Nephron progenitor cell (in vitro differentiated cells): ENCODE results near the gene GNAZ.

Source experiments
- DNase-seq: peaks from one replicate; pipeline ENCODE4 v3.0.0; 2021
- H3K27ac Mint-ChIP-seq: 2 replicates; pipeline ENCODE4 v1.8.0; 2021; ENCODE audit warnings: mild to moderate bottlenecking, moderate library complexity, mixed read lengths
- H3K27me3 Mint-ChIP-seq: 2 replicates; pipeline ENCODE4 v1.8.0; 2021; ENCODE audit warnings: mild to moderate bottlenecking, low read depth, mixed read lengths; ENCODE audit not compliant: poor library complexity
- H3K36me3 Mint-ChIP-seq: 2 replicates; pipeline ENCODE4 v1.8.0; 2021; ENCODE audit warnings: low read depth, mixed read lengths
- H3K4me1 Mint-ChIP-seq: 2 replicates; pipeline ENCODE4 v1.8.0; 2021; ENCODE audit warnings: mixed read lengths
- H3K4me3 Mint-ChIP-seq: 2 replicates; pipeline ENCODE4 v1.8.0; 2021; ENCODE audit warnings: mild to moderate bottlenecking, moderate library complexity, mixed read lengths
- H3K9me3 Mint-ChIP-seq: 2 replicates; pipeline ENCODE4 v1.8.0; 2021; ENCODE audit warnings: mild to moderate bottlenecking, moderate library complexity, mixed read lengths
- TF ChIP-seq, protein P1 (sequence below): fragments of 200-600 bp; sonication (generic); IDR thresholded peaks from 2 replicates; pipeline ENCODE4 v1.5.0; 2021; ENCODE audit warnings: antibody characterized with exemption

GNAZ gene

DNA sequence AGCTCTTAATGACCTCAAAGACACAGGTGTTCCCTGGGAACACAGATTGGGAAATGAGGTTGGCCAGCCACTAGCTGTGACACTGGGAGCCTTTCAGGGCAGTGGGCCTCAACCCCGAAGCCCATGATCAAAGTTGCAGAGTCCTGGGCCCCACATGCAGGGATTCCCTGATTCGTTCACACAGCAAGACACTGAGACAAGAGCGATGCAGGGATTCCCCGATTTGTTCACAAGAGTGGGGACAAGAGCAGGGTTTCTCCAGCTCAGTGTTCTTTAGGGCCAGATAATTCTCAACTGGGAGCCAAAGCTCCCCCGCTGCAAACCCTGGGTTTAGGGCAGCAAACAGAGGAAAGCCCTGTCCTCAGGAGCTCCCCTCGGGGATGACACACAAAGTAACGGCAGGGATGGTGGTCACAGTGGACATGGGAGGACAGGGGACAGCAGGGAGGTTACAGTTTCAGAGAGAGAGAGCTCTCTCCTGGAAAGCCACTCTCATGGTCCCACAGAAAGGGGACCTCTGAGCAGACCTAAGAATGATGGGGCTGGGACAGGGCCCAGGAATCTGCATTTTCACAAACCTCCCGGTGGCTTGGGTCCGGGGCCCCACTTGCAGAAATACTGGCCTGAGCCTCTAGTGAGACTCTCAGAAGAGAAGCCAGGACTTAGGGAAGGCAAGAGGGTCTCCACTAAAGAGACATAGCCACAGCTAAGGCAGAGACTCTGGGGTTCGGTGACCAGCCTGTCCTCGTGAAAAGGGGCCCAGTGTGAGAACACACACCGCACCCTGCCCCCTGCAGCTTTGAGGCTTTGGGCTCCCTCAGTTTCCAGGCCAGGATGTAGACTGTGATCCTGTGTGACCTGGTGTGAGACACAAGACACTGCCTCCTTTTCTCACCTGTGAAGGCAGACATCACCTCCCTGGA is 7.4 kb upstream of the GNAZ start:
- Mint-ChIP-seq H3K4me1 (no peaks in the 10 kb centered on the region), H3K36me3 (no peaks in the 10 kb centered on the region), H3K27ac (no peak overlapping the region), H3K27me3 (peaks cover 23% of the 10 kb centered on the region), H3K9me3 (no peaks in the 10 kb centered on the region), H3K4me3 (no peak overlapping the region)
- TF ChIP-seq, protein P1, sequence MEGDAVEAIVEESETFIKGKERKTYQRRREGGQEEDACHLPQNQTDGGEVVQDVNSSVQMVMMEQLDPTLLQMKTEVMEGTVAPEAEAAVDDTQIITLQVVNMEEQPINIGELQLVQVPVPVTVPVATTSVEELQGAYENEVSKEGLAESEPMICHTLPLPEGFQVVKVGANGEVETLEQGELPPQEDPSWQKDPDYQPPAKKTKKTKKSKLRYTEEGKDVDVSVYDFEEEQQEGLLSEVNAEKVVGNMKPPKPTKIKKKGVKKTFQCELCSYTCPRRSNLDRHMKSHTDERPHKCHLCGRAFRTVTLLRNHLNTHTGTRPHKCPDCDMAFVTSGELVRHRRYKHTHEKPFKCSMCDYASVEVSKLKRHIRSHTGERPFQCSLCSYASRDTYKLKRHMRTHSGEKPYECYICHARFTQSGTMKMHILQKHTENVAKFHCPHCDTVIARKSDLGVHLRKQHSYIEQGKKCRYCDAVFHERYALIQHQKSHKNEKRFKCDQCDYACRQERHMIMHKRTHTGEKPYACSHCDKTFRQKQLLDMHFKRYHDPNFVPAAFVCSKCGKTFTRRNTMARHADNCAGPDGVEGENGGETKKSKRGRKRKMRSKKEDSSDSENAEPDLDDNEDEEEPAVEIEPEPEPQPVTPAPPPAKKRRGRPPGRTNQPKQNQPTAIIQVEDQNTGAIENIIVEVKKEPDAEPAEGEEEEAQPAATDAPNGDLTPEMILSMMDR: no peak
- no peak for DNase-seq

GRCh38 chr22:23063539-23064380 is 6.6 kb upstream of the GNAZ start:
- TF ChIP-seq, protein P1: no peak
- Mint-ChIP-seq H3K27ac (no peak overlapping the region), H3K4me3 (no peak overlapping the region), H3K36me3 (no peaks in the 10 kb centered on the region), H3K27me3 (peaks cover 24% of the 10 kb centered on the region), H3K4me1 (no peaks in the 10 kb centered on the region), H3K9me3 (no peaks in the 10 kb centered on the region)
- DNase-seq: no peak

- Mint-ChIP-seq H3K4me3 (no peak overlapping the region), H3K27me3 (peaks cover 32% of the 10 kb centered on the region), H3K4me1 (no peaks in the 10 kb centered on the region), H3K27ac (no peak overlapping the region), H3K36me3 (no peaks in the 10 kb centered on the region), H3K9me3 (no peaks in the 10 kb centered on the region)
- DNase-seq: no peak
- TF ChIP-seq, protein P1: no peak
Observed at GRCh38 chr22:23064381-23065068, 5.8 kb upstream of the GNAZ start.

GRCh38 chr22:23065069-23065451 is 5.3 kb upstream of the GNAZ start:
- peaks cover 30% of the 10 kb centered on the region for H3K27me3 Mint-ChIP-seq
- H3K4me1 Mint-ChIP-seq: no peaks in the 10 kb centered on the region
- DNase-seq: no peak
- no peak overlapping the region for H3K4me3 Mint-ChIP-seq
- no peaks in the 10 kb centered on the region for H3K9me3 Mint-ChIP-seq
- no peaks in the 10 kb centered on the region for H3K36me3 Mint-ChIP-seq
- TF ChIP-seq, protein P1: no peak
- H3K27ac Mint-ChIP-seq: no peak overlapping the region

DNA sequence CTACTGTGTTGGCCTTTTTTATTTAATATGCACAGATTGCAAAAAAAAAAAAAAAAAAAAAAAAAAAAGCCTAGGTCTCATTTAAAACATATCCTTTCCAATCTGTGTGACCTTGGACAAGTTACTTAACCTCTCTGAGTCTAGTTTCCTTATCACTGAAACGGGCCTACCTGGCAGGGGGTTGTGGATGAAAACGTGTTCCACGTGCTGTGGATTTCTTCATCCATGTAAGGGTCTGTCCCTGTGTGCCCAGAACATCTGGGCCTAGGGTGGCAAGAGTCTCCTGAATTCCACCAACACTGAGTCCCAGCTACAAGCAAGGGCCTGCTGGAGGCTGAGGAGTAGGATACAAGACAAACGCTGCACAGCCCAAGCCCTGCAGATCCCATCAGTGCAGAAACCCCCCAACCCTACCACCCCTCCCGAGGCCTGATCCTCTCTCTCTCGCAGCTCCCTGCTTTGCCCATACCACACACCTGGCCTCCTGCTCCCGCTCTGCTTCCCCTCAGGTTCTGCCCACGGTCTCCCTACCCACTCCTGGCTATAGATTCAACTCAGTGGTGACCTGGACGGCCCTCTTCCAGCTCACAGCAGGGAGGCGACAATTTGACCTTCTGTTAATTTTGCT is 4.7 kb upstream of the GNAZ start:
- H3K4me1 Mint-ChIP-seq: no peaks in the 10 kb centered on the region
- no peaks in the 10 kb centered on the region for H3K36me3 Mint-ChIP-seq
- peaks cover 30% of the 10 kb centered on the region for H3K27me3 Mint-ChIP-seq
- H3K9me3 Mint-ChIP-seq: no peaks in the 10 kb centered on the region
- no peak for DNase-seq
- no peak overlapping the region for H3K27ac Mint-ChIP-seq
- TF ChIP-seq, protein P1: no peak
- no peak overlapping the region for H3K4me3 Mint-ChIP-seq
